HEK293 (cell line): Measurements from ENCODE around the gene TMIE.

ENCODE experiments used
- MZF1 ChIP-seq: fragments of 450-650 bp; formaldehyde crosslinking; IDR thresholded peaks from 2 replicates; pipeline ENCODE4 v1.5.1; 2017; ENCODE audit warnings: missing biosample characterization, missing genetic modification characterization, borderline replicate concordance
- ZNF558 ChIP-seq: fragments of 450-650 bp; formaldehyde crosslinking; IDR thresholded peaks from 2 replicates; pipeline ENCODE4 v1.5.1; 2016; ENCODE audit warnings: missing biosample characterization, missing genetic modification characterization
- ZNF621 ChIP-seq: fragments of 450-650 bp; formaldehyde crosslinking; IDR thresholded peaks from 2 replicates; pipeline ENCODE4 v1.5.1; 2017; ENCODE audit warnings: missing biosample characterization, missing genetic modification characterization
- TF ChIP-seq, protein P1 (sequence below): fragments of 450-650 bp; formaldehyde crosslinking; conservative IDR thresholded peaks from 2 replicates; pipeline ENCODE4 v1.5.1; 2016; ENCODE audit warnings: low read depth, missing biosample characterization, missing genetic modification characterization
- TF ChIP-seq, protein P2 (sequence below): fragments of 450-650 bp; formaldehyde crosslinking; IDR thresholded peaks from 2 replicates; pipeline ENCODE4 v1.5.1; 2016; ENCODE audit warnings: missing biosample characterization, missing genetic modification characterization
- TF ChIP-seq, protein P3 (sequence below): fragments of 450-650 bp; formaldehyde crosslinking; IDR thresholded peaks from 2 replicates; pipeline ENCODE4 v1.5.1; 2016; ENCODE audit warnings: missing biosample characterization, missing genetic modification characterization
- TF ChIP-seq, protein P4 (sequence below): fragments of 450-650 bp; formaldehyde crosslinking; IDR thresholded peaks from 2 replicates; pipeline ENCODE4 v1.5.1; 2016; ENCODE audit warnings: missing biosample characterization, missing genetic modification characterization
- TF ChIP-seq, protein P5 (sequence below): fragments of 450-650 bp; formaldehyde crosslinking; IDR thresholded peaks from 2 replicates; pipeline ENCODE4 v1.5.1; 2016; ENCODE audit warnings: missing biosample characterization, missing genetic modification characterization

DNA sequence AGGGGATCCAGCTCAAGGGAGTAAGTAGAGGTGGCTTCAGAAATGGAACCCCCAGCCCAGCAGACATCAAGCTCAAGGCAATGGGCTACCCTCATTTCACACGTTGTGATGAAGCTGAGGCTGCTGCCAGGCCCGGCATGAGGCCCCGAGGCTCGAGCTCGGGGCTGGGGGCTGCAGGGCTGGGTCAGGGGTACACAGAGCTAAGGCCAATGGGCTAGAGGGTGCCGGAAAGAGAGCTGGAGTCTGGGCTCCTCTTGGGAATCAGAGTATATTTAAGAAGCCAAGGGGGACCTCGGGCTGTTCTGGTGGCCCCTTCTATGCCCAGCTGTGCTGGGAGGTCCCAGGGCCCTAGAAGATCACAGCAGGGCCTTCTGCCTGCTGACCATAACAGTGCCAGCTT lies 9.0 kb downstream of the TMIE start:
- TF ChIP-seq, protein P1, sequence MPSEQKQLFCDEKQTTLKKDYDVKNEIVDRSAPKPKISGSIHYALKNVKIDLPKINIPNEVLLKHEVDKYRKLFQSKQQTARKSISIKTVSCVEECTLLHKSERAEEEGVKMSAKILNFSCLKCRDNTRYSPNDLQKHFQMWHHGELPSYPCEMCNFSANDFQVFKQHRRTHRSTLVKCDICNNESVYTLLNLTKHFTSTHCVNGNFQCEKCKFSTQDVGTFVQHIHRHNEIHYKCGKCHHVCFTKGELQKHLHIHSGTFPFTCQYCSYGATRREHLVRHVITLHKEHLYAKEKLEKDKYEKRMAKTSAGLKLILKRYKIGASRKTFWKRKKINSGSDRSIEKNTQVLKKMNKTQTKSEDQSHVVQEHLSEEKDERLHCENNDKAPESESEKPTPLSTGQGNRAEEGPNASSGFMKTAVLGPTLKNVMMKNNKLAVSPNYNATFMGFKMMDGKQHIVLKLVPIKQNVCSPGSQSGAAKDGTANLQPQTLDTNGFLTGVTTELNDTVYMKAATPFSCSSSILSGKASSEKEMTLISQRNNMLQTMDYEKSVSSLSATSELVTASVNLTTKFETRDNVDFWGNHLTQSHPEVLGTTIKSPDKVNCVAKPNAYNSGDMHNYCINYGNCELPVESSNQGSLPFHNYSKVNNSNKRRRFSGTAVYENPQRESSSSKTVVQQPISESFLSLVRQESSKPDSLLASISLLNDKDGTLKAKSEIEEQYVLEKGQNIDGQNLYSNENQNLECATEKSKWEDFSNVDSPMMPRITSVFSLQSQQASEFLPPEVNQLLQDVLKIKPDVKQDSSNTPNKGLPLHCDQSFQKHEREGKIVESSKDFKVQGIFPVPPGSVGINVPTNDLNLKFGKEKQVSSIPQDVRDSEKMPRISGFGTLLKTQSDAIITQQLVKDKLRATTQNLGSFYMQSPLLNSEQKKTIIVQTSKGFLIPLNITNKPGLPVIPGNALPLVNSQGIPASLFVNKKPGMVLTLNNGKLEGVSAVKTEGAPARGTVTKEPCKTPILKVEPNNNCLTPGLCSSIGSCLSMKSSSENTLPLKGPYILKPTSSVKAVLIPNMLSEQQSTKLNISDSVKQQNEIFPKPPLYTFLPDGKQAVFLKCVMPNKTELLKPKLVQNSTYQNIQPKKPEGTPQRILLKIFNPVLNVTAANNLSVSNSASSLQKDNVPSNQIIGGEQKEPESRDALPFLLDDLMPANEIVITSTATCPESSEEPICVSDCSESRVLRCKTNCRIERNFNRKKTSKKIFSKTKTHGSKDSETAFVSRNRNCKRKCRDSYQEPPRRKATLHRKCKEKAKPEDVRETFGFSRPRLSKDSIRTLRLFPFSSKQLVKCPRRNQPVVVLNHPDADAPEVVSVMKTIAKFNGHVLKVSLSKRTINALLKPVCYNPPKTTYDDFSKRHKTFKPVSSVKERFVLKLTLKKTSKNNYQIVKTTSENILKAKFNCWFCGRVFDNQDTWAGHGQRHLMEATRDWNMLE (tag by site-specific recombination): no peak
- TF ChIP-seq, protein P2, sequence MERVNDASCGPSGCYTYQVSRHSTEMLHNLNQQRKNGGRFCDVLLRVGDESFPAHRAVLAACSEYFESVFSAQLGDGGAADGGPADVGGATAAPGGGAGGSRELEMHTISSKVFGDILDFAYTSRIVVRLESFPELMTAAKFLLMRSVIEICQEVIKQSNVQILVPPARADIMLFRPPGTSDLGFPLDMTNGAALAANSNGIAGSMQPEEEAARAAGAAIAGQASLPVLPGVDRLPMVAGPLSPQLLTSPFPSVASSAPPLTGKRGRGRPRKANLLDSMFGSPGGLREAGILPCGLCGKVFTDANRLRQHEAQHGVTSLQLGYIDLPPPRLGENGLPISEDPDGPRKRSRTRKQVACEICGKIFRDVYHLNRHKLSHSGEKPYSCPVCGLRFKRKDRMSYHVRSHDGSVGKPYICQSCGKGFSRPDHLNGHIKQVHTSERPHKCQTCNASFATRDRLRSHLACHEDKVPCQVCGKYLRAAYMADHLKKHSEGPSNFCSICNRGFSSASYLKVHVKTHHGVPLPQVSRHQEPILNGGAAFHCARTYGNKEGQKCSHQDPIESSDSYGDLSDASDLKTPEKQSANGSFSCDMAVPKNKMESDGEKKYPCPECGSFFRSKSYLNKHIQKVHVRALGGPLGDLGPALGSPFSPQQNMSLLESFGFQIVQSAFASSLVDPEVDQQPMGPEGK (tag by site-specific recombination): no peak
- TF ChIP-seq, protein P3, sequence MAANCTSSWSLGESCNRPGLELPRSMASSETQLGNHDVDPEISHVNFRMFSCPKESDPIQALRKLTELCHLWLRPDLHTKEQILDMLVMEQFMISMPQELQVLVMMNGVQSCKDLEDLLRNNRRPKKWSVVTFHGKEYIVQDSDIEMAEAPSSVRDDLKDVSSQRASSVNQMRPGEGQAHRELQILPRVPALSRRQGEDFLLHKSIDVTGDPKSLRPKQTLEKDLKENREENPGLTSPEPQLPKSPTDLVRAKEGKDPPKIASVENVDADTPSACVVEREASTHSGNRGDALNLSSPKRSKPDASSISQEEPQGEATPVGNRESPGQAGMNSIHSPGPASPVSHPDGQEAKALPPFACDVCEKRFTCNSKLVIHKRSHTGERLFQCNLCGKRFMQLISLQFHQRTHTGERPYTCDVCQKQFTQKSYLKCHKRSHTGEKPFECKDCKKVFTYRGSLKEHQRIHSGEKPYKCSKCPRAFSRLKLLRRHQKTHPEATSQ (tag by site-specific recombination): no peak
- TF ChIP-seq MZF1 (tag by site-specific recombination) (no peak), ZNF621 (tag by site-specific recombination) (no peak), ZNF558 (no peak)
- TF ChIP-seq, protein P4, sequence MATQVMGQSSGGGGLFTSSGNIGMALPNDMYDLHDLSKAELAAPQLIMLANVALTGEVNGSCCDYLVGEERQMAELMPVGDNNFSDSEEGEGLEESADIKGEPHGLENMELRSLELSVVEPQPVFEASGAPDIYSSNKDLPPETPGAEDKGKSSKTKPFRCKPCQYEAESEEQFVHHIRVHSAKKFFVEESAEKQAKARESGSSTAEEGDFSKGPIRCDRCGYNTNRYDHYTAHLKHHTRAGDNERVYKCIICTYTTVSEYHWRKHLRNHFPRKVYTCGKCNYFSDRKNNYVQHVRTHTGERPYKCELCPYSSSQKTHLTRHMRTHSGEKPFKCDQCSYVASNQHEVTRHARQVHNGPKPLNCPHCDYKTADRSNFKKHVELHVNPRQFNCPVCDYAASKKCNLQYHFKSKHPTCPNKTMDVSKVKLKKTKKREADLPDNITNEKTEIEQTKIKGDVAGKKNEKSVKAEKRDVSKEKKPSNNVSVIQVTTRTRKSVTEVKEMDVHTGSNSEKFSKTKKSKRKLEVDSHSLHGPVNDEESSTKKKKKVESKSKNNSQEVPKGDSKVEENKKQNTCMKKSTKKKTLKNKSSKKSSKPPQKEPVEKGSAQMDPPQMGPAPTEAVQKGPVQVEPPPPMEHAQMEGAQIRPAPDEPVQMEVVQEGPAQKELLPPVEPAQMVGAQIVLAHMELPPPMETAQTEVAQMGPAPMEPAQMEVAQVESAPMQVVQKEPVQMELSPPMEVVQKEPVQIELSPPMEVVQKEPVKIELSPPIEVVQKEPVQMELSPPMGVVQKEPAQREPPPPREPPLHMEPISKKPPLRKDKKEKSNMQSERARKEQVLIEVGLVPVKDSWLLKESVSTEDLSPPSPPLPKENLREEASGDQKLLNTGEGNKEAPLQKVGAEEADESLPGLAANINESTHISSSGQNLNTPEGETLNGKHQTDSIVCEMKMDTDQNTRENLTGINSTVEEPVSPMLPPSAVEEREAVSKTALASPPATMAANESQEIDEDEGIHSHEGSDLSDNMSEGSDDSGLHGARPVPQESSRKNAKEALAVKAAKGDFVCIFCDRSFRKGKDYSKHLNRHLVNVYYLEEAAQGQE: no peak
- TF ChIP-seq, protein P5, sequence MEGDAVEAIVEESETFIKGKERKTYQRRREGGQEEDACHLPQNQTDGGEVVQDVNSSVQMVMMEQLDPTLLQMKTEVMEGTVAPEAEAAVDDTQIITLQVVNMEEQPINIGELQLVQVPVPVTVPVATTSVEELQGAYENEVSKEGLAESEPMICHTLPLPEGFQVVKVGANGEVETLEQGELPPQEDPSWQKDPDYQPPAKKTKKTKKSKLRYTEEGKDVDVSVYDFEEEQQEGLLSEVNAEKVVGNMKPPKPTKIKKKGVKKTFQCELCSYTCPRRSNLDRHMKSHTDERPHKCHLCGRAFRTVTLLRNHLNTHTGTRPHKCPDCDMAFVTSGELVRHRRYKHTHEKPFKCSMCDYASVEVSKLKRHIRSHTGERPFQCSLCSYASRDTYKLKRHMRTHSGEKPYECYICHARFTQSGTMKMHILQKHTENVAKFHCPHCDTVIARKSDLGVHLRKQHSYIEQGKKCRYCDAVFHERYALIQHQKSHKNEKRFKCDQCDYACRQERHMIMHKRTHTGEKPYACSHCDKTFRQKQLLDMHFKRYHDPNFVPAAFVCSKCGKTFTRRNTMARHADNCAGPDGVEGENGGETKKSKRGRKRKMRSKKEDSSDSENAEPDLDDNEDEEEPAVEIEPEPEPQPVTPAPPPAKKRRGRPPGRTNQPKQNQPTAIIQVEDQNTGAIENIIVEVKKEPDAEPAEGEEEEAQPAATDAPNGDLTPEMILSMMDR (tag by site-specific recombination): no peak
